ENCODE results near the gene TBKBP1.

DNA sequence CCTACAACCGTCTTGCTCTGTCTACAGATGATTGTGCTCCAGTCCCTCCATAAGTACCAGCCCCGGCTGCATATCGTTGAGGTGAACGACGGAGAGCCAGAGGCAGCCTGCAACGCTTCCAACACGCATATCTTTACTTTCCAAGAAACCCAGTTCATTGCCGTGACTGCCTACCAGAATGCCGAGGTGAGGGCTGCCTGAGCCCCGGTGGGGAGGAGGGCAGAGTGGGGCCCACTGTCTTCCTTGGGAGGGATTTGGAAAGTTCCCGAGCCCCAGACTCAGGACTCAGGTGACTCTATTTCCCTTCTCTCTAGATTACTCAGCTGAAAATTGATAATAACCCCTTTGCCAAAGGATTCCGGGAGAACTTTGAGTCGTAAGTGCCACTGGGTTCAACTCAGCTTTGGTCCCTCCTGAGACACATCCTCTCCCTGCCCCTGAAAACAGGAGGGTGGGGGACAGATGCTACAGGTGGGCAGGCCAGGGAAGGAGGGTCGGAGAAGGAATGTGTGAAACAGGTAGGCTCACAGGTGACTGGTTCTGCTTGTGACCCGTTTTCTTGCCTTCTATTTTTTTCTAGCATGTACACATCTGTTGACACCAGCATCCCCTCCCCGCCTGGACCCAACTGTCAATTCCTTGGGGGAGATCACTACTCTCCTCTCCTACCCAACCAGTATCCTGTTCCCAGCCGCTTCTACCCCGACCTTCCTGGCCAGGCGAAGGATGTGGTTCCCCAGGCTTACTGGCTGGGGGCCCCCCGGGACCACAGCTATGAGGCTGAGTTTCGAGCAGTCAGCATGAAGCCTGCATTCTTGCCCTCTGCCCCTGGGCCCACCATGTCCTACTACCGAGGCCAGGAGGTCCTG, 50.4 kb downstream of the TBKBP1 start:
- no peak for TF ChIP-seq POLR2AphosphoS5 (IDR thresholded peaks at IDR 0.05)
- no peak for TF ChIP-seq POLR2A (IDR thresholded peaks at IDR 0.05)
